IPS-15b (cell line): Measurements from ENCODE around the gene UBAP1.
"Not testable (repeated sequence)": the region's sequence is repeated elsewhere in the genome, so short reads cannot be mapped to it uniquely, and the experiment has no call there.

Experiments used
- H3K27me3 ChIP-seq: one replicate; pipeline ENCODE4 v1.6.1; 2013; ENCODE audit warnings: low read length; ENCODE audit not compliant: control insufficient read depth, insufficient read depth
- H3K36me3 ChIP-seq: one replicate; pipeline ENCODE4 v1.6.1; 2013; ENCODE audit warnings: low read length; ENCODE audit not compliant: control insufficient read depth, insufficient read depth
- H3K4me1 ChIP-seq: one replicate; pipeline ENCODE4 v1.6.1; 2013; ENCODE audit warnings: mild to moderate bottlenecking, low read length; ENCODE audit not compliant: control insufficient read depth, insufficient read depth
- H3K4me3 ChIP-seq: one replicate; pipeline ENCODE4 v1.5.1; 2013; ENCODE audit warnings: low read depth, low read length
- H3K9ac ChIP-seq: one replicate; pipeline ENCODE4 v1.6.1; 2013; ENCODE audit warnings: low read depth, mild to moderate bottlenecking, low read length
- H3K9me3 ChIP-seq: one replicate; pipeline ENCODE4 v1.6.1; 2013; ENCODE audit warnings: mild to moderate bottlenecking, low read length; ENCODE audit not compliant: control insufficient read depth, insufficient read depth

Gene UBAP1

GRCh38 chr9:34178436-34179212, at the start of gene UBAP1:
Gene UBAP1, plus strand, starts transcription at chr9:34179043. Its CDS starts 41,872 bp downstream, at chr9:34220915.
- Histone ChIP-seq H3K9me3 (no peaks in the 10 kb centered on the region), H3K4me1 (no peaks in the 10 kb centered on the region), H3K27me3 (no peaks in the 10 kb centered on the region), H3K36me3 (no peaks in the 10 kb centered on the region), H3K9ac (peak within 1 kb of the TSS; percentile 84), H3K4me3 (peak within 1 kb of the TSS; percentile 88)

GRCh38 chr9:34131571-34131970, 47.3 kb upstream of the UBAP1 start:
- Histone ChIP-seq H3K36me3 (no peaks in the 10 kb centered on the region), H3K4me3 (no peak overlapping the region), H3K9me3 (no peaks in the 10 kb centered on the region), H3K4me1 (no peaks in the 10 kb centered on the region), H3K27me3 (no peaks in the 10 kb centered on the region), H3K9ac (no peak overlapping the region)

GRCh38 chr9:34133436-34133949, 45.4 kb upstream of the UBAP1 start:
- Histone ChIP-seq H3K27me3 (no peaks in the 10 kb centered on the region), H3K36me3 (no peaks in the 10 kb centered on the region), H3K4me1 (no peaks in the 10 kb centered on the region), H3K9ac (no peak overlapping the region), H3K4me3 (no peak overlapping the region), H3K9me3 (no peaks in the 10 kb centered on the region)

GRCh38 chr9:34134521-34134920, 44.3 kb upstream of the UBAP1 start:
- no peak overlapping the region for H3K9ac ChIP-seq
- no peaks in the 10 kb centered on the region for H3K4me1 ChIP-seq
- no peaks in the 10 kb centered on the region for H3K9me3 ChIP-seq
- no peaks in the 10 kb centered on the region for H3K27me3 ChIP-seq
- no peak overlapping the region for H3K4me3 ChIP-seq
- no peaks in the 10 kb centered on the region for H3K36me3 ChIP-seq

- not testable (repeated sequence) for H3K9me3 ChIP-seq, H3K4me1 ChIP-seq, H3K36me3 ChIP-seq, H3K9ac ChIP-seq, H3K27me3 ChIP-seq, H3K4me3 ChIP-seq
Observed at GRCh38 chr9:34138644-34139043, 40.2 kb upstream of the UBAP1 start.

- H3K9ac ChIP-seq: no peak overlapping the region
- H3K27me3 ChIP-seq: no peaks in the 10 kb centered on the region
- H3K4me3 ChIP-seq: no peak overlapping the region
- H3K36me3 ChIP-seq: no peaks in the 10 kb centered on the region
- no peaks in the 10 kb centered on the region for H3K9me3 ChIP-seq
- no peaks in the 10 kb centered on the region for H3K4me1 ChIP-seq
Observed at GRCh38 chr9:34139477-34140146, 39.2 kb upstream of the UBAP1 start.

GRCh38 chr9:34140853-34141252, 38.0 kb upstream of the UBAP1 start:
- Histone ChIP-seq H3K27me3 (no peaks in the 10 kb centered on the region), H3K36me3 (no peaks in the 10 kb centered on the region), H3K9ac (no peak overlapping the region), H3K4me1 (no peaks in the 10 kb centered on the region), H3K9me3 (no peaks in the 10 kb centered on the region), H3K4me3 (no peak overlapping the region)

- no peaks in the 10 kb centered on the region for H3K9me3 ChIP-seq
- no peaks in the 10 kb centered on the region for H3K27me3 ChIP-seq
- no peak overlapping the region for H3K4me3 ChIP-seq
Observed at GRCh38 chr9:34143116-34143515, 35.7 kb upstream of the UBAP1 start.

GRCh38 chr9:34145165-34145564, 33.7 kb upstream of the UBAP1 start:
- no peaks in the 10 kb centered on the region for H3K27me3 ChIP-seq
- H3K9me3 ChIP-seq: no peaks in the 10 kb centered on the region
- no peak overlapping the region for H3K4me3 ChIP-seq
- no peak overlapping the region for H3K9ac ChIP-seq
- H3K36me3 ChIP-seq: no peaks in the 10 kb centered on the region
- no peaks in the 10 kb centered on the region for H3K4me1 ChIP-seq

More at GRCh38 chr9:34143116-34143515, 35.7 kb upstream of the UBAP1 start:
- Histone ChIP-seq H3K36me3 (no peaks in the 10 kb centered on the region), H3K4me1 (no peaks in the 10 kb centered on the region), H3K9ac (no peak overlapping the region)

GRCh38 chr9:34151398-34151797, 27.4 kb upstream of the UBAP1 start:
- H3K4me1 ChIP-seq: peaks cover 3% of the 10 kb centered on the region
- H3K36me3 ChIP-seq: no peaks in the 10 kb centered on the region
- no peaks in the 10 kb centered on the region for H3K9me3 ChIP-seq
- no peak overlapping the region for H3K9ac ChIP-seq
- no peak overlapping the region for H3K4me3 ChIP-seq
- H3K27me3 ChIP-seq: no peaks in the 10 kb centered on the region

GRCh38 chr9:34154057-34154456, 24.8 kb upstream of the UBAP1 start:
- Histone ChIP-seq H3K4me3 (no peak overlapping the region), H3K9ac (no peak overlapping the region), H3K9me3 (no peaks in the 10 kb centered on the region), H3K27me3 (no peaks in the 10 kb centered on the region), H3K36me3 (no peaks in the 10 kb centered on the region), H3K4me1 (peaks cover 3% of the 10 kb centered on the region)

GRCh38 chr9:34157318-34157717, 21.5 kb upstream of the UBAP1 start:
- Histone ChIP-seq H3K36me3 (no peaks in the 10 kb centered on the region), H3K9ac (no peak overlapping the region), H3K4me1 (peaks cover 3% of the 10 kb centered on the region), H3K9me3 (no peaks in the 10 kb centered on the region), H3K27me3 (no peaks in the 10 kb centered on the region), H3K4me3 (no peak overlapping the region)
